Hypothalamus (tissue), 51 donors: Measurements from ENCODE around the gene NUDT22.
"Not testable (repeated sequence)": the region's sequence is repeated elsewhere in the genome, so short reads cannot be mapped to it uniquely, and the experiment has no call there.

Source experiments
- DNase-seq, 51 donors: peaks; one replicate each; lab custom pipeline; 2025; lab: John Stamatoyannopoulos, UW

The NUDT22 gene

DNA sequence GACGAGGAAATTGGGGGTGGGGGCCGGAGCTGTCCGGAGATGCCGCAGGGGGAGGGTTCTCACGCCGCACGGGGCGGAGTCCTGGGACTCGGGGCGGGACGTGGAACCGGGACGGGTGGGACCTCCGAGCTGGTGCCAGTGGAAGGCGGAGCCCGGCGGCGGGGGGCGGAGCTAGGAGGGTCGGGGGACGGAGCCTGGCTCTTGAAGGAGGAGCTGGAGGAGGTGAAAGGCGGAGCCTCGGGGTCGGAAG lies 15.1 kb downstream of the NUDT22 start:
- peak in 50 of 51 donors; percentile 93 to 100 (median 99) for DNase-seq

DNA sequence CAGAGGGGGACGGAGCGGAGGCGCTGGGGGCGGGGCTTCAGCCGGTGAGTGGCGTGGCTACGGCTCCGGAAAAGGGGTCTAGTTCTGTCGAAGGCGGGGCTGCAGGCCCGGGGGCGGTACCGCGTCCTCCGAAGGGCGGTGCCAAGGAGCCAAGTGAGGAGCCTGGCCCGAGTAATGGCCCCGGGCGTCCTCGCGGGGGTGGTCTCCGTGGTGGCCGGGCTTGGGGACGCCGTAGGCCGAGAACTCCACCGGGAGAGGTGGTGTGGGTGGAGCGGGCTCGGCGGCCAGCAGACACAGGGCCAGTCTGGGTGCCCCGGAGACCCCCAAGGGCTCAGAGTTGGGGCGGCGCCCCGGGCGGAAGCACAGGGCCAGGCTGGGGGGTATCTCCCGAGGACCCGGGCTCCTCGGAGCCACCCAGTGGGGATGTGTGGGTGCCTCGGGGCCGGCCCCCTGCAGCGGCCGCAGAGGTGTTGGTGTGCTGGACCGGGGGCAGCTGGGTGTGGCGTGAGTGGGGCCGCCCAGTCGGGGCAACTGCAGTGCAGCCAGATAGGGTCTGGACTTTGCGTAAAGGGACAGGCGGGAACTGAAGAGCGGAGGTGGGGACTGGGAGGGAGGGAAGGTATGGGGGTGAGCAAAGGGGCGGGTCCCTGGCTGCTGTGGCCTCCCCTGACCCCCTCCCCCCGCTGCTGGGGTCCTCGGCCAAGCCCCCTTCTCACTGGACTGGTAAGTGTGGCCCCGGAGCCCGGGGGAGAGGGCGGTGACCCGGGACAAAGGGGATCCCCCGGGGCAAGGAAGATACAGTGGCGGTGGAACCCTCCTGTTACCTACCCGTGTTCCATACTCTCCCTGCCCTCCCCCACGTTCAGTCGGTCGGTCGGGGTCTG lies 15.7 kb downstream of the NUDT22 start:
- peak in 3 of 51 donors; percentile 38 to 62 (median 47) for DNase-seq

DNA sequence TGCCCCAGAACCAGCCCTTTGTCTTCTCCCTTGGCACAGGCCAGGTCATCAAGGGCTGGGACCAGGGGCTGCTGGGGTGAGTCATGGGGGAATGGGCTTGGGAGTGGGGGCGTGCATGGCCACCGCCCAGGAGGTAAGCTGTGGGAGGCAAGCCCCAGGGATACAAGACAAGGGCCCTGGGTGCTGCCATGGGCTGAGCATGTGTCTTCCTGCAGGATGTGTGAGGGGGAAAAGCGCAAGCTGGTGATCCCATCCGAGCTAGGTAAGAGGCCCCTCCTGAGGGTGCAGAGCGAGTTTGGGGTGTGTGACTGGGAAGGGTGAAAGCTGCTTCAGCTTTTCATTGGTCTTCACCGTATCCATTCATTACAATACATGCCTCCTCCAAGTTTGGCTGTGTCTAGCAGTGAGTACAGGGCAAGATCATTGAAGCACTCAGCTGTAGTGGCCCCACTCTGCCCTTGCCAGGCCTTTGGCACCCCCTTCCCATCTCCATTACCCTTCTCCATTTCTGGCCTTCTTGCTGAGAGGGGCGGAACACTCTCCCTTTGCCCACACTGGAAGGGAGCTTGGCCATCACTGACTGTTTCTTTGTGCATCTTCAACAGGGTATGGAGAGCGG lies 17.3 kb downstream of the NUDT22 start:
- DNase-seq, result no peak

DNA sequence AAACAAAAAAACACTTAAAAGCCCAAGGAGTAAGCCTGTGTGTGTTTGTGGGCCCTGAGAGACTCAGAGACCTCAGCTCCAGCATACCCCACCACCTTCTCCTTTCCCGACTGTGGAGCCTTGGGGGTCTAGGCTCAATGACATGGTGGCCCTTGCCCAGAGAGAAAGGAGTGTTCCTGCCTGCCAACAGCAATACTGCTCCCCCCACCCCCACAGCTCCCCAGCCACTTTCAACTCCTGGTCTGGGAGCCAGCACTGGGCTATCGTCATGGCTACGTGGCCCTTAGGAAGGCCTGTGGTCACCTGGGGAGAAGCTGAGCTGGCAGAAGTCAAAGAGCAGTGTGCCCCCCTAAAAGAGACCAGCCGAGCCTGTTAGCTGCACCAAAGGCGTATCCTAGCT lies 18.0 kb downstream of the NUDT22 start:
- DNase-seq, result no peak

DNA sequence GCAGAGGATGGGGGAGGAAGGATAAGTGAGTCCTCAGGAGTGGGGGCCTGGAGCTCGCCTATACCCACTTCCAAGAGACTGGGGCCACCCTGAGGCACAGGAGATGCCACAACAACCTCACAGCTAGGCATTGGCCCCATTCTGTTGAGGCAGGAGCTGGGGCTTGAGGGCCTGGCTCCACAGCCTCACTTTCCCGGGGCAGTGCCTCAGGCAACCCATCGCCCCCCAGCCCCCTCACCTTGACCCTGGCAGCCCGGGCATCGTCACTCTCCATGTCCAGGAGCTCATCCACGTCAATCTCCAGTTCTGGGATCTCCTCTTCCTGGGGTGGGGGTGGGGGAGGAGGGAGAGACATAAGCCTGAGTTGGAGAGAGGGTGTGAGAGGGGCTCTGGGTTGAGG lies 18.9 kb downstream of the NUDT22 start:
- DNase-seq, result no peak

DNA sequence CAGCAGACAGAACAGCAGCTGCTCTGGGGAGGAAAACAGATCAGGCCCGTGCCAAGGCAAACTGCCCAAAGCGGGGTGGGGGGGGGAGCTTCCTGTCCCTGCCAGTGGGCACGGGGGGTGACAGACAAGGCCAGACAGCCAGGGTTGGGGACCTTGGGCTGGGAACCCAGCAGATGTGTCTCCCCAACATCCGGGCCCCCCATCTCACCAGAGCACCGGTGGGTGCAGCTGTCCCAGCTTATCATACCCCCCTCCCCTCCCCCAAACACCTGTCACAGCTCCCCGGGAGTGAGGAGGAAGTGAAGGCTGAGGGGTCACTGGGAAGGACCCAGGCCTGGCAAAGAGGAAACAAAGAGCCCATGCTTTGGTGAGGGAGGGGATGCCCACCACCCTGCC lies 19.3 kb downstream of the NUDT22 start:
- DNase-seq, result peak in 26 of 51 donors; percentile 18 to 51 (median 36)

DNA sequence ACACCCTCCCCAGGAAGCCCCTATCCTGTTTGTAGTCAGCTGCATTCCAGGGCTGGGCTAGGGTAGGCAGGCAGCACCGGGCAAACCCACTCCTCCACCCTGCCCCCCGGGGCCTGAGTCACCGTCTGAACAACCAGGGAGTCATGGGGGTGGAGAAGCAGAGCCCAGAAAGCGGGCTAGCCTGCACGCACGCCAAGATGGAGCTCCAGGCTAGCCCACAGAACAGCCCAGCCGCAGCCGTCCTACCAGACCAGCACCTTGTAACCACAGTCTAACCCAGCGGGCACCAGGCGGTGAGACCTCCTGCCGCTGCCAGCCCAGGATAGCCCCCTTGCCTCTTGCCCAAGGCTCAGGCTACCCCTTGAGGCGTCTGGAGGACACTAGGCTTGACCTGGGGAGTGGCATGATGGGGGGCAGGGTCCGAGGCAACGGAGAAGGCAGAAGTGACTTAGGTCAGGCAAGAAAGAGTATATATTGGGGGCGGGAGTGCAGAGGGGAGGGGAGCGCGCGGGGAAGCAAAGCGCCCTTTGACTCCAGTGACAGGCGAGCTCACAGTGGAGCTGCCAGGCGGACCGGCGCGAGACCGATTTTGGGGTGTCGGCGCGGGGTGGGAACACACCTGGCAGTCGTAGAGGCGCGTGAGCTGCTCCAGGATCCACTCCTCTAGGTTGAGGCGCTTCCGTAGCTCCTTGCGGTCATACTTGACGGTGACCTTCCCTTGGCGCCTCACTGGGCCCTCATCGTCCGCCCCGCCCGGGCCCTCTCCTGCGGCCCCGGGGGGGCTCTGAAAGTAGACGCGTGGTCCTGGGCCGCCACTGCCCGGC lies 19.9 kb downstream of the NUDT22 start:
- DNase-seq, result peak in 23 of 51 donors; percentile 17 to 84 (median 36)

DNA sequence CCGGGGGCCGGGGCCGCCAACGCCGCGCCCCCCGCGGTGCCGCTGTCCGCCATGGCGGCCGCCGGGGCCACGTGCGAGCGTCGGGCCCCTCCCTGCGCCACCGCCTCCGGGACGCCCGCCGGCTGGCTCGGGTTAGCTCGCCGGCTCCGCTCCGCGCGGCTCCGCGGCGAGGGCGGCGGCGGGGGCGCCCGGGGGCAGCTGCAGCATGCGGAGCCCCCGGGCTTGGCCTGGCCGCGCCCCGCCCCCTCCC lies 20.5 kb downstream of the NUDT22 start:
- not testable (repeated sequence) for DNase-seq

DNA sequence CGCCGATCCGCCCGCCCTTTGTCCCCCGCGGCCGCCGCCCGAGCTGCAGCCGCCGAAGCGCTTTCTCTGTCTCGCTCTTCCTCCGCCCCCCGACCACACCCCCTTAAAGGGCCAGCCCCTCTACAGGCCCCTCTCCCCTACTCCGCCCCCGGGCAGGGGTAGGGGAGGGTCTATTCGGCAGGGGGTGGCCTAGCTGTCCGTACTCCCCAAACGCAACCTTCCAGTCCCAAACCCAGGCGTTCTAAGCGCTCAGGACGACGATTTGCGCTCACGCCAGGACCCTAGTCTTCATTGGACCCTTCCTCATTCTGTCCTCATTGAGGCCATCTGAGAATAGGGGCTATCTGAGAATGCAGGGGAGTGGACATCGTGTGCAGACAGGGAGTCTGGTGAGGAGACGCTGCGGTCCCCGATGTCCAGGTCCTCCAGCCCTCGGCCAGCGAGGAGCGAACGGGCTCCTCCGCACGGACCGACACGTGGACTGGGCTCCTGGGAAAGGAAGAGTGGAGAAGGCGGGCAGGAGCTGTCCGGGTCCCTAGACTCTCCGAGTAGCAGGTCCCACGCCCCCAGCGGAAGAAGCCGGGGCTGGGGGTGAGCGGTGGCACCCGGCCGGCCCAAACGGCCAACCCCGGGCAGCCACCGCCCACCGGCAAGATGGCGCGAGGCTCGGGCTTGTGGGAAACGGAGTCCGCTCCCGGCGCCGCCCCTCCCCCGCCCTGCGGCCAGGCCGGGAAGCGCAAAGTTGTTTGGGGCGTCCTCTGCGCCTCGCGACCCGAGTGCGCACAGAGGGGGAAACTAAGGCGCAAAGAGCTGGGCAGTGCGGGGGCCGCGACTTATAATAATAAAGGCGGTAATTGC lies 21.0 kb downstream of the NUDT22 start, which contains the start of gene PPP1R14B:
PPP1R14B (minus strand) TSS at position 73 of the 858 bp plus-strand sequence. CDS start 270 bp downstream, outside the sequence.
- peak in 49 of 51 donors; percentile 40 to 91 (median 77) for DNase-seq

DNA sequence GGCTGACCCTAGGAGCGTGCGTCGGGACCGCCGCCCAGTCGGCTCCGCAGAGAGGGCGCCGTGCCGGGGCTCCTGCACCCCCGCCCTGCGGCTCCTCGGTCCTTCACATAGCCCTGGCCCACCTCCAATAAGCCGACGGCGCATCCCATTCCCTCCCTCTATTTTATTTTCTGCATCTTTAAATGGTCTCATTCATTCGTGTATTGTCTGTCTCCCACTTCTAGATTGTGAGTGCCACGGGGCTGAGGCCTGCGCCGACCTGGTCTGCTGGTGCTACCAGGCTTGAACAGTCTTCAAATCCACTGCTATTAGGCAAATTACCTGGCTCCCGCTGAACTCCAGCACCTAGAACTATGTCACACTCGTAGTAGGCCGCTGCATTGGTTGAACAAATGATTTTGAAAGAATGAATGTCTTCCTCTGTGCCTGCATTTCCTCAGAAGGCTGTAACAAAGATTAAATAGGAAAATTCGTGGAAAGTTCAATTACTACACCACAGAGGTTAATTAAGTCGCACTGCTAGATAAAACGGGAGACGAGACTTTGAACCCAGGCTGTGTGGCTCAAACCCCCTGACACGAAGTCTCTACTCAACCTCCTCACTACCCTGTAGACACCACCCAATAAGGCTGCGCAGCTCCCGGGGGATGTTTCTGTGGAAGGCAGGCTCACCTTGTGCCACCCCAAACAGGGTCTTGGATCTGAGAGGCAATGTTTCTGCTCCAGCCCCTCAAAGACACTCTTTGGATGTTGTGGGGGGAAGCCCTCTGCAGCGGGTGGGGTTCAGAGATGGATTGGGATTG lies 21.9 kb downstream of the NUDT22 start:
- no peak for DNase-seq

DNA sequence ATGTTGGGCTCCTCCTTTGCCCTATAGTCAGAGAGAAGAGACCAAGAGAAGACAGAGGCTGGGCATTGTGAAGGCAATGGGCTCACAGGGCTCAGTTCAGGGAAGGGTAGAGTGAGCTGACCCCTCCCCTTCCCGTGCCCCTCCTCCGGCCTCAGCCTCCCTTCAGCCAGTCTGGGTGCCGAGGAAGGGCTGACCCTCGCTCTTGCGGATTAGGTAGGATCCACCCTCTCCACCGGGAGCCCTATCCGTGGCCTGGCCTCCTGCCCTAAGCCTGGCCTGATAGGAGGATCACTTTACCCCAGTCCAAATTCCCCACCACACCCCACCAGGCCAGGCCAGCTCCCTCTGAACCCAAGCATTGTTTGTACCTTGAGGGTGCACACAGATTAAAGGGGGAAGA lies 22.5 kb downstream of the NUDT22 start:
- DNase-seq, result no peak

DNA sequence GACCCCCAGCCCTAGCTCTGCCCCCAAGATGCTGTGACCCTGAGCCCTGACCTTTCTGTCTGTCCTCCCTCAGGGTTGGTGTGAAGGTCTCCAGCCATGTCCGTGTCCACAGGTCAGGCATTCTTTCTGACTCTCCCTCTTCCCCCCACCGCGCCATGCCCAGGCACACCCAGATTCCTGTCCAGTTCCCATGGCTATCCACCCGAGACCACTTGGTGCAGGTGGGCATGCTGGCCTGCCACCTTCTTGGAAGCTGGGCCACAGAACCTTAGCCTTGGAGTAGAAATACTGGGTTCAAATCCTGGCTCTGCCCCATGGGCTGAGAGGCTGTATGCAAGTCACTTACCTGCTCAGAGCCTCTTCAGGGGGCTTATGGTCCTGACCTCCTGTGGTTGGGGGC lies 23.0 kb downstream of the NUDT22 start:
- DNase-seq, result no peak

DNA sequence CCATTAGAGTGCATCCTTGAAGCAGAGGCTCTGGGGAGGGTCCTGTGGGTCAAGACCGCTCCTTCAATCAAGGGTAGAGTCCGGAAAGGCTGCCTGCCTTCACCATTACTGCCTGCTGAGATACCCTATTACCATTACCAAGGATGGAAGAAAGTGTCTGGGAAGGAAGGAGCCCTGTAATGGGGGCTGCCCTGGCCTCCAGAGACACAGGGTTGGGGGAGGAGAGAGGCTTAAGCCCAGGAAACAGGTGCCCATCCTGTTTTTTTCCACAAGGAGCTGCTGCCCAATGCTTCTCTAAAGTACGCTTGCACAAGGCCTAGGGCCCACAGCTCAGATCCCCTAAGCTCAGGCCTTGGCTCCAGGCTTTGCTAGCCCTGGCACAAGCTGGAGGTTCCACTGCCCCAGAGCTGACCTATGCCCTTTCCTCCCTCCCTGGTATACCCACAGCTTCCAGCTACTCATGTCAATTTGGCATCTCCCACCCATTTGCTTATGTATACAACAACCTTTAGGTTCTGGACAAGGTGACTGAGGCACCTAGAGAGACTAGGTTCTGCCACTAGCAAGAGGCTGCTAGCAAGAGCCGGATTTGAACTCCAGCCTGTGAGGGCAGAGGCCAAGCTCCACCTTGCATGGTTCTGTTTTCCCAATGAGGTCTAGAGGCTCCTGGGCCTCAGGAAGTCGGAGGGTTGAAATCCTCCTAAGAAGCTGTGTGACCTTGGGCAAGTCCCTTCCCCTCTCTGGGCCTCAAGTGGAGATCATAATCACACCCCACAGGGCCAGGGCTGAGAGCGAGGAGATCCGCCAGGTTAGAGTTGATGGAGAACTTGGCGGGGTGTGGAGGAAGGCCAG lies 23.7 kb downstream of the NUDT22 start:
- DNase-seq, result no peak

DNA sequence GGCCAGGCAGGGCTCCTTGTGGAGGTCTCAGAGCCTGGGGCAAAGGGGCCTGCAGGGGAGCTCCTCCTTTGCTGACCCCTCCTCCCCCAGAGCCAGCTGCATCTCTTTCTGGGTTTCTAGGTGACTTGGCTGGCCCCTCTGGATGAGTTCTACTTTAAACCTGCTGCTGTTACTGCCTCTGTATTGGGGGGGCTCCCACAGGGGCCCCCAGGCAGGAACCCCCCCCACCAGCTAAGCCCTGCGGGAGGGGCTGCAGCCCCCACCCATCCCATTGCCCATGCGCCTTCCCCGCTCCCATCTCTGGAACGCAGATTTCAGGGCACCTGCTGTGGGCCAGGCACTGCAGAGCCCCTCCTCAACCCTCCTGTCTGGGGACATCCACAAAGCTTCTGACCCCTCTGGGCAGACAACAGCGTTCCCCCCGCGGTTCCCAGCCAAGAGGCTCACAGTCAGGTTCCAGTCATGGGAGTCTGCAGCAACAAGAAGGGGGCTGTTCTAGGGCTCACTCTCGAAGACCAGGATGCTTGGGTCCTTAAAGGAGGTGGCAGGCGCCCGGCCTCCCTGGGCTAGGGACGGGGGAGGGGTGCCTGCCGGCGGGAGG lies 24.4 kb downstream of the NUDT22 start:
- no peak for DNase-seq

DNA sequence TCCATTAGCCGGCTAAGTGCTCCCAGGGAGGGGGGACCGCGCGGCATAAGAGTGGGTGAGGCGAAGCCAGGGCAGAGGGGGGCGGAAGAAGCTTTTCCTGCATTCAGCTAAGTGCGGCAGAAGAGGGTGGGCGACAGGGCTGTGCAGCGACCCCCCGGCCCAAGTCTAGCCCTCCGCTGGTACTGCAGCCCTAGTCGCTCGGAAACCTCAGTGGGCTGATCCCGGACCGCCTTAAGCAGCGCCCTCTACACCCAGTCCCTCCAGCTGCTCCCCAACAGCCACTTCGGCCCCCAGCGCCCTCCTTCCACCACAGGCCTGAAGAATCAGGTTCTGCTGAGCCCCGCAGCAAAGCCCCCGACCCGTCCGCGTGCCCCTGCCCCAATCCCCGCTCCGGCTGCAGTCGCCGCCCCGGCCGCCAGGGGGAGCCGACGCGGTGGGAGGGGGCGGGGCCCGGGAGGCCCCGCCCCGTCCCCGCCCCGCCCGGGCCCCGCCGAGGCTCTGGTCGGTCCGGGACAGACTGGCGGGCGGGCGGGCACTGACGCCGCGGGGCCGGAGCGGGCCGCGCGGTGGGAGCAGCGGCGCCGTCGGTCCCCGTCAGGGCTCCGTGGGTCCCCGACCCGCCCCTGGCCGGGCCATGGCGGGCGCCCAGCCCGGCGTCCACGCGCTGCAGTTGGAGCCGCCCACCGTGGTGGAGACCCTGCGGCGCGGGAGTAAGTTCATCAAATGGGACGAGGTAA lies 25.1 kb downstream of the NUDT22 start, which contains the start of gene PLCB3:
PLCB3 (plus strand) TSS at position 515 of the 737 bp plus-strand sequence; CDS start at position 635, 120 bp downstream.
- peak in 32 of 51 donors; percentile 20 to 75 (median 43) for DNase-seq

DNA sequence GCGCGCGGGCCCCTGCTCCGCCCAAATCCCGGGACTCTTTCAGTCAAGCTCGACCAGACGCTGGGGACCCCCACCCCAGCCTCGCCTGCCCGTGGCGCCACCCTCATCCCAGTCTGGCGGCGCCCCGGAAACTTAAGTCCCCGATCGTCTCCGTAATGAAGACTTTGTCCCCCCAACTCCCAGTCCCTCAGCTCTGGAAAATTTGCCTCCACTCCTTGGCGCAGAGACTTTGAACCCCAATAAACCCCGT lies 25.6 kb downstream of the NUDT22 start:
- DNase-seq, result no peak

DNA sequence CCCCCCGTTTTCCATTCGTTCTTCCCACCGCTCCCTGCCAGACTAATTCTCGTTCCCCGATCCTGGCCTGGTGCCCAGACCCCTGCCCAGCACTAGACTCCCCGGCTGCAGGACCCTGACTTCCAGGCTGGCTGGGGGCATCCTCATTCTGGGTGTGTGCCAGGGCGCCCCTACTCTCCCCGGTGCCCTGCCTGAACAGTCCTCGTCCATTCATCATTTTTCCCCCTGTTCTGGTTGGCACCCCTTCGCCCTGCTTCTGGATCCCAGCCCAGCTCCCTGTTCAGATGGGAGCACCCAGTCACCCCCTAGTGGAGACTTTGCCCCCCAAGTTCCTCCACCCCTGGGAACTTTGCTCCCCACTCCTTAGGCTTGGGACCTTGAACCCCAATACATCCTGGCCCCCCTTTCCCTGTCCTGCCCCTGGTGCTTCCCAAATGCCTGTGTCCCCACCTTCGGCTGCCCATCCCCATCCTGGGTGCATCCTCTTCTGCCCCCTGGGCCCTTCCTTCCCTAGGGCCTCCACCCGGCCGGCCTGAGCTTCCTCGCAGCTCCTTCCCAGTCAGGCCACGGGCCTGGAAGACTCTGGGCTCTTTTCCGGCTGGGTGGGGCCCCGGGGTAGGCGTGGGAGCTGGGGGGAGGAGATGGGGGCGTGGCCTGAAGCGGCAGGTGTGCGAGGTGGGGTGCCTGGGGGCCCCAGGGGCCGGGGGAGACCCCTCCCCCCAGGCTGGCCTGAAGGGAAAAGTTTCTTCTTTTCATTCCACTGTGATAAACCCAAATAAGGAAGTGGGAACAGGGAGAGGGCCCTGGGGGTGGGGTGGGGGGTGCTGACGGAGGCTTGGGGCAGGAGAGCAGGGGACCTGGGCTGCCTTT lies 26.2 kb downstream of the NUDT22 start:
- DNase-seq, result peak in 3 of 51 donors; percentile 16 to 41 (median 21)
